Neural cell (in vitro differentiated cells): Measurements from ENCODE around the gene APOBEC3G. TPM values are rescaled to one million over a fixed set of nuclear protein-coding genes. Genes with fewer than 3 reads are reported as not detected.

ENCODE experiments used
- polyA plus RNA-seq: library from polyadenylated mRNA; depleted of rRNA; stranded (reverse); fragments of >200 nt; gene quantifications from 2 replicates; pipeline ENCODE4 v1.2.3, GENCODE V29; 2014
- small RNA-seq, 3 experiments: library from RNA; depleted of rRNA; stranded (forward); fragments of <200 nt; gene quantifications; one replicate each; pipeline ENCODE3, GENCODE V24; 2012

APOBEC3G gene
- polyA plus RNA-seq, 1 donor from 2014 or later = not detected

Small RNA genes lying within 50 kb of the gene (small RNA-seq; reads per million reads assigned to genes)
- gene AL022318.2 (0 reads per million in 3 experiments), gene COX5BP7 (0 reads per million in 3 experiments)

Other genes starting within 250 kb of the APOBEC3G start
- 17.0 and 19.3 TPM in 2 replicates for gene NPTXR, start 233.2 kb upstream of the APOBEC3G start, polyA plus RNA-seq
- gene CBX6, start 205.1 kb upstream of the APOBEC3G start, polyA plus RNA-seq = 13.0 and 16.3 TPM in 2 replicates
- not detected in 2 replicates for gene APOBEC3A, start 119.7 kb upstream of the APOBEC3G start, polyA plus RNA-seq
- not detected in 2 replicates for gene APOBEC3B, start 94.9 kb upstream of the APOBEC3G start, polyA plus RNA-seq
- gene APOBEC3C, start 63.0 kb upstream of the APOBEC3G start, polyA plus RNA-seq = not detected in 2 replicates
- not detected in 2 replicates for gene APOBEC3D, start 56.1 kb upstream of the APOBEC3G start, polyA plus RNA-seq
- not detected in 2 replicates for gene APOBEC3F, start 36.4 kb upstream of the APOBEC3G start, polyA plus RNA-seq
- gene APOBEC3H, start 20.0 kb downstream of the APOBEC3G start, polyA plus RNA-seq = not detected in 2 replicates
- 4.4 and 6.1 TPM in 2 replicates for gene CBX7, start 75.4 kb downstream of the APOBEC3G start, polyA plus RNA-seq
- gene PDGFB, start 167.7 kb downstream of the APOBEC3G start, polyA plus RNA-seq = 0.08 and 0.61 TPM in 2 replicates
- gene RPL3, start 242.3 kb downstream of the APOBEC3G start, polyA plus RNA-seq = 1,527 and 1,646 TPM in 2 replicates